Neural progenitor cell (in vitro differentiated cells): ENCODE results near the gene MFAP3L. TPM values are rescaled to one million over a fixed set of nuclear protein-coding genes. Genes with fewer than 3 reads are reported as not detected.

Experiments used
- DNase-seq: peaks from one replicate; pipeline ENCODE4 v3.0.0-alpha.2; 2016; ENCODE audit warnings: low spot score
- H2AFZ ChIP-seq: fragments of 200-600 bp; sonication (generic); replicated peaks from 2 replicates; pipeline ENCODE4 v1.6.1; 2016; ENCODE audit warnings: antibody characterized with exemption
- H3F3A ChIP-seq: fragments of 200-600 bp; sonication (generic); 2 replicates; pipeline ENCODE4 v1.6.1; 2016; ENCODE audit warnings: antibody characterized with exemption, low read depth
- H3K27ac ChIP-seq: fragments of 200-600 bp; sonication (generic); 2 replicates; pipeline ENCODE4 v1.5.1; 2016; ENCODE audit warnings: mild to moderate bottlenecking
- H3K27me3 ChIP-seq: fragments of 200-600 bp; sonication (generic); 2 replicates; pipeline ENCODE4 v1.6.1; 2016; ENCODE audit warnings: mild to moderate bottlenecking, moderate library complexity
- H3K36me3 ChIP-seq: fragments of 200-600 bp; sonication (generic); 2 replicates; pipeline ENCODE4 v1.5.1; 2016
- H3K4me1 ChIP-seq: fragments of 200-600 bp; sonication (generic); 2 replicates; pipeline ENCODE4 v1.6.1; 2016; ENCODE audit warnings: mixed run types
- H3K4me2 ChIP-seq: fragments of 200-600 bp; sonication (generic); 2 replicates; pipeline ENCODE4 v1.6.1; 2016
- H3K4me3 ChIP-seq: fragments of 200-600 bp; sonication (generic); 2 replicates; pipeline ENCODE4 v1.5.1; 2016
- H3K79me2 ChIP-seq: fragments of 200-600 bp; sonication (generic); 2 replicates; pipeline ENCODE4 v1.6.1; 2016; ENCODE audit warnings: low read depth
- H3K9ac ChIP-seq: fragments of 200-600 bp; sonication (generic); 2 replicates; pipeline ENCODE4 v1.6.1; 2016
- H3K9me3 ChIP-seq: fragments of 200-600 bp; sonication (generic); 2 replicates; pipeline ENCODE4 v1.5.1; 2016; ENCODE audit warnings: low read depth
- H4K20me1 ChIP-seq: fragments of 200-600 bp; sonication (generic); 2 replicates; pipeline ENCODE4 v1.6.1; 2016; ENCODE audit warnings: low read depth
- H3K27ac Mint-ChIP-seq: 3 replicates; pipeline ENCODE4 v1.8.0; 2021; ENCODE audit warnings: mixed read lengths
- H3K27me3 Mint-ChIP-seq: 2 replicates; pipeline ENCODE4 v1.8.0; 2022; ENCODE audit warnings: low read depth, mild to moderate bottlenecking, inconsistent platforms, moderate library complexity, mixed read lengths; ENCODE audit not compliant: insufficient read depth
- H3K36me3 Mint-ChIP-seq: 3 replicates; pipeline ENCODE4 v1.8.0; 2021; ENCODE audit warnings: mixed read lengths
- H3K4me1 Mint-ChIP-seq: 3 replicates; pipeline ENCODE4 v1.8.0; 2021; ENCODE audit warnings: mixed read lengths
- H3K4me3 Mint-ChIP-seq: 3 replicates; pipeline ENCODE4 v1.8.0; 2021; ENCODE audit warnings: mild to moderate bottlenecking, moderate library complexity, mixed read lengths
- H3K9me3 Mint-ChIP-seq: 3 replicates; pipeline ENCODE4 v1.8.0; 2020; ENCODE audit warnings: mixed read lengths
- EZH2 ChIP-seq: fragments of 200-600 bp; sonication (generic); IDR thresholded peaks from 2 replicates; pipeline ENCODE4 v1.6.1; 2017; ENCODE audit warnings: antibody characterized with exemption, mild to moderate bottlenecking, moderate library complexity
- EZH2phosphoT487 ChIP-seq: fragments of 200-600 bp; sonication (generic); IDR thresholded peaks from 2 replicates; pipeline ENCODE4 v1.6.1; 2017; ENCODE audit warnings: antibody characterized with exemption
- total RNA-seq: library from RNA; depleted of rRNA; stranded (reverse); fragments of >200 nt; gene quantifications from 2 replicates; pipeline ENCODE4 v1.2.3, GENCODE V29; 2015; ENCODE audit warnings: low replicate concordance
- TF ChIP-seq, protein P1 (sequence below): fragments of 200-600 bp; sonication (generic); IDR thresholded peaks from 2 replicates; pipeline ENCODE4 v1.5.1; 2017; ENCODE audit warnings: antibody characterized with exemption, mild to moderate bottlenecking

The MFAP3L gene
- total RNA-seq, 1 donor from 2014 or later, result 30.7 TPM

DNA sequence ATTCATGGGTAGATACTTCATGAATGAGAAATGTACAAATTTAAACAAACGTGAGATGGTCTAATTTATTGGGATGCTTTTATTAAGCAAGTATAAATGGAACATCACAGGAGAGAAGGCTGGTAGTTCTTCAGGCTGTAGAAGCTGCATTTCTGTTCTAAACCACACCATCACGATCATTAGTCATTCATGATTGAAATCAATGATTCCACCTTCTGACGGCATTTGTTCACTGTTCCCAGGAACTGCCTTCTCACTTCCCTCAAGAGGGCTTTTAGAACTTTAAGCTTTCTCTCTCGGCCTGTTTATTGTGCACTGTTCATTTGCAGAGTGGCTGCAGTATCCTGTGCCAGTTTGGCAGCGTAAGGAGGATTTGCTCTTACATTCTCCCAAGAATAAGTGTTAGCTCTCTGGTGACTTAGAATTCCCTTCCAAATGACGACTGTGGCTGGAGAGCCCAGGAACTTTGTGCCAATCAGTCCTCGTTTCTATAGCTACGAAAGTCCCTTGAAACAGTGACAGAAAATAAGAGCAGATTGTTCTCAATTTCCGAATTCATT is 54.7 kb downstream of the MFAP3L start:
- H3K36me3 Mint-ChIP-seq, result no peaks in the 10 kb centered on the region
- H3K27me3 Mint-ChIP-seq, result peaks cover 2% of the 10 kb centered on the region
- no peak overlapping the region for H3K4me2 ChIP-seq
- H4K20me1 ChIP-seq, result no peaks in the 10 kb centered on the region
- no peak overlapping the region for H3K4me3 Mint-ChIP-seq
- no peaks in the 10 kb centered on the region for H3K27me3 ChIP-seq
- H3K9me3 Mint-ChIP-seq, result no peaks in the 10 kb centered on the region
- H3K9ac ChIP-seq, result no peak overlapping the region
- no peaks in the 10 kb centered on the region for H3K36me3 ChIP-seq
- TF ChIP-seq, protein P1, sequence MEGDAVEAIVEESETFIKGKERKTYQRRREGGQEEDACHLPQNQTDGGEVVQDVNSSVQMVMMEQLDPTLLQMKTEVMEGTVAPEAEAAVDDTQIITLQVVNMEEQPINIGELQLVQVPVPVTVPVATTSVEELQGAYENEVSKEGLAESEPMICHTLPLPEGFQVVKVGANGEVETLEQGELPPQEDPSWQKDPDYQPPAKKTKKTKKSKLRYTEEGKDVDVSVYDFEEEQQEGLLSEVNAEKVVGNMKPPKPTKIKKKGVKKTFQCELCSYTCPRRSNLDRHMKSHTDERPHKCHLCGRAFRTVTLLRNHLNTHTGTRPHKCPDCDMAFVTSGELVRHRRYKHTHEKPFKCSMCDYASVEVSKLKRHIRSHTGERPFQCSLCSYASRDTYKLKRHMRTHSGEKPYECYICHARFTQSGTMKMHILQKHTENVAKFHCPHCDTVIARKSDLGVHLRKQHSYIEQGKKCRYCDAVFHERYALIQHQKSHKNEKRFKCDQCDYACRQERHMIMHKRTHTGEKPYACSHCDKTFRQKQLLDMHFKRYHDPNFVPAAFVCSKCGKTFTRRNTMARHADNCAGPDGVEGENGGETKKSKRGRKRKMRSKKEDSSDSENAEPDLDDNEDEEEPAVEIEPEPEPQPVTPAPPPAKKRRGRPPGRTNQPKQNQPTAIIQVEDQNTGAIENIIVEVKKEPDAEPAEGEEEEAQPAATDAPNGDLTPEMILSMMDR, result no peak
- TF ChIP-seq EZH2 (no peak), EZH2phosphoT487 (no peak)
- peaks cover 21% of the 10 kb centered on the region for H3F3A ChIP-seq
- no peak overlapping the region for H3K4me3 ChIP-seq
- H3K79me2 ChIP-seq, result no peaks in the 10 kb centered on the region
- no peak for DNase-seq
- peak overlapping the region; percentile 18 for H3K27ac Mint-ChIP-seq
- H3K4me1 ChIP-seq, result peaks cover 27% of the 10 kb centered on the region
- peak overlapping the region; percentile 65 for H2AFZ ChIP-seq
- peaks cover 18% of the 10 kb centered on the region for H3K4me1 Mint-ChIP-seq
- H3K9me3 ChIP-seq, result no peaks in the 10 kb centered on the region
- no peak overlapping the region for H3K27ac ChIP-seq

DNA sequence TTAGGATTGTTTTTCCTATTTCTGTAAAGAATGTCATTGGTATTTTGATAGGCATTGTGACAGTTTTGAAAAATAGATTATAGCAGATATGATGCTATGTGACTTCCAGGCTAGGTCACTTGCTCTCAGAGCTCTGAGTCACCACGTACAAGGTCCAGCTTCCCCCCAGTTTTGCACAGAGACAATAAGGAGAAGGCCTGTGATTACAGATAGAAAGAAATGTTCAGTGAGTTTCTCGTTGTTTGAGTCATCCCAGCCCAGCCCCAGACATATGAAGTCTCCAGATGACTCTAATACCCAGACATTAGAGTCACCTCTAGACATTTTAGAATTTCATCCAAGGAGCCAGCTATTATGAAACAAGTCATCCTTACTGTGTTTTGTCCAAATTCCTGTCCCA is 57.2 kb downstream of the MFAP3L start:
- Mint-ChIP-seq H3K4me1 (peaks cover 2% of the 10 kb centered on the region), H3K9me3 (no peaks in the 10 kb centered on the region), H3K36me3 (no peaks in the 10 kb centered on the region), H3K4me3 (no peak overlapping the region), H3K27me3 (peaks cover 2% of the 10 kb centered on the region), H3K27ac (no peak overlapping the region)
- no peak overlapping the region for H3K4me3 ChIP-seq
- no peak overlapping the region for H3K4me2 ChIP-seq
- no peaks in the 10 kb centered on the region for H4K20me1 ChIP-seq
- DNase-seq, result no peak
- H3K36me3 ChIP-seq, result no peaks in the 10 kb centered on the region
- peaks cover 10% of the 10 kb centered on the region for H3F3A ChIP-seq
- H3K27ac ChIP-seq, result no peak overlapping the region
- TF ChIP-seq EZH2phosphoT487, result no peak
- TF ChIP-seq, protein P1, result no peak
- no peak for TF ChIP-seq EZH2
- no peaks in the 10 kb centered on the region for H3K27me3 ChIP-seq
- H3K9me3 ChIP-seq, result no peaks in the 10 kb centered on the region
- H2AFZ ChIP-seq, result peak overlapping the region; percentile 68
- H3K4me1 ChIP-seq, result peaks cover 11% of the 10 kb centered on the region
- H3K79me2 ChIP-seq, result no peaks in the 10 kb centered on the region
- no peak overlapping the region for H3K9ac ChIP-seq

DNA sequence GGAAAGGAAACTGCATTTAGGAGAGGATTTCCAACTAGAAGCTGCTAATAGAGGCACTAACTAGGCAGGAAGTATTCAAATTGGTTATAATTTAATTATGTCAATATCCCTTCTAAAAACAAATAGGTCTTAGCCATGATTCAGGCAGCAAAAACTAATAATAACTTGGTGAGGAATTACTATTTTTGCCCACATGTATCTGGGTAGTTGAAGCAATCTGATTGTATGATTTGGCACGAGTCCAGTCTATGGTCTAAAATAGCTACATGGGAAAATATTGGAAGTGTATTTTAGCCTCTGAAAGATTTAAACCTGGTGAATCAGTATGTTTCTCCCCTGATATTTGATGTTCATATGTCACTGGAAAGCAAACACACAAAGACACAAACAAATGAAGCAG is 62.2 kb downstream of the MFAP3L start:
- Histone ChIP-seq H4K20me1 (no peaks in the 10 kb centered on the region), H3K36me3 (no peaks in the 10 kb centered on the region), H3K4me3 (no peak overlapping the region), H3K27me3 (no peaks in the 10 kb centered on the region), H3K27ac (no peak overlapping the region), H3F3A (peaks cover 2% of the 10 kb centered on the region), H3K9ac (no peak overlapping the region), H3K4me1 (peaks cover under 1% of the 10 kb centered on the region), H3K79me2 (no peaks in the 10 kb centered on the region), H3K4me2 (no peak overlapping the region), H2AFZ (no peak overlapping the region), H3K9me3 (no peaks in the 10 kb centered on the region)
- Mint-ChIP-seq H3K36me3 (no peaks in the 10 kb centered on the region), H3K27ac (no peak overlapping the region), H3K9me3 (peaks cover 3% of the 10 kb centered on the region), H3K27me3 (peaks cover 2% of the 10 kb centered on the region), H3K4me1 (no peaks in the 10 kb centered on the region), H3K4me3 (no peak overlapping the region)
- TF ChIP-seq EZH2 (no peak), EZH2phosphoT487 (no peak)
- TF ChIP-seq, protein P1, result no peak
- DNase-seq, result no peak
